ENCODE data around the gene TMIGD3.

Gene TMIGD3

DNA sequence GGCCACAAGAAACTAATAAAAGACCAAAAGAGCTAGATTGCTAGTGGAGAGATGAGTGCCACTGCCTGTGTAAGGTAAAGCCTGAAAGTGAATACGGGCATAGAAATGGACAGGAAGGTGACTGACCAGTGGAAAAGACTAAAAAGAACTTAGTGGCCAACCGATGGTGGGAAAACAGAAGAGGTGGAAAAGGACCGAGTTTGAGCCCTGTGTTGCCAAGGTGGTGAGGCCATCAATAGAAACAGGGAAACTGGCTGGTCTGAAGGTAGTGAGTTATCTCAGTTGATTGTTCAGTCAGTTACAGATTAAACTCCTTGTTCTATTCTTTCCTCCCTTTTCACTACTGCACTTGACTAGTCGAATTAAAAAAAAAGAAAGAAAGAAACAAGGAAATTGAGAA lies 56.9 kb downstream of the TMIGD3 start:
- DNase-seq = no peak

DNA sequence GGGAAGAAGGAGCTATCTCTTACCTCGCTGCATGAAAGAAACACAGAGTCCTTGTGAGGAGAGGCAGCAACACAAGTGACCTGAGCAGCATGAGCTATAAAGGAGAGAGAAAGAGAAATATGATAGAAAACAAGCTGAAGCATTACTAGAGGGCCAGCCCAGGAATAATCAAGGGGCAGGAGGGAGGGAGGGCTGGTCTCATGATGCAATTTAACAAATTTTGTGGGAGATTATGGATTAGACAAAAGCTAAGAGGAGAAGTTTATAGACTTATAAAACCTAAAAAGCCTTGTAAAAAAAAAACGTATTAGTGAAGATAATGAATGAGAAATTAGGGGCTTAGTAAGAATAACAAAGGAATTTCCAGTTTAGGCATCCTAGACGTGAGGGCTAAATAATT lies 59.4 kb downstream of the TMIGD3 start:
- DNase-seq = no peak

DNA sequence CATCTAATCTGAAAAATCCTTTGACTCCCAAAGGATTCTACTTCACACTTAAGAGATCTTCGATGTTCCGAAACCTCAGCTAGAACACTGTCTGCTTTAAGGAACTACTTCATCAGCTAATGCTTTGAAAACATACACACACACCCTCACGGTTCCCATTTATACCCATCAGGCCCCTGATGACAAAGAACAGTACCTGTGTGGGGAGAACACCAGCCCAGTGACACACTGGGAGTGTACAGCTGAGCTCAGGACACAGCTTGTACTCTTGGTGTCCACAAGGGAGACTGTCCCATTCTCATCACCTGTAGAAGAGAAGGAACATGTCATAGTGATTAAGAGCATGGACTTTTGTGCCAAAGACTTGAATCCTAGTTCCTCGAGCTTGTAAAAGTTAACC lies 61.0 kb downstream of the TMIGD3 start:
- DNase-seq = no peak

DNA sequence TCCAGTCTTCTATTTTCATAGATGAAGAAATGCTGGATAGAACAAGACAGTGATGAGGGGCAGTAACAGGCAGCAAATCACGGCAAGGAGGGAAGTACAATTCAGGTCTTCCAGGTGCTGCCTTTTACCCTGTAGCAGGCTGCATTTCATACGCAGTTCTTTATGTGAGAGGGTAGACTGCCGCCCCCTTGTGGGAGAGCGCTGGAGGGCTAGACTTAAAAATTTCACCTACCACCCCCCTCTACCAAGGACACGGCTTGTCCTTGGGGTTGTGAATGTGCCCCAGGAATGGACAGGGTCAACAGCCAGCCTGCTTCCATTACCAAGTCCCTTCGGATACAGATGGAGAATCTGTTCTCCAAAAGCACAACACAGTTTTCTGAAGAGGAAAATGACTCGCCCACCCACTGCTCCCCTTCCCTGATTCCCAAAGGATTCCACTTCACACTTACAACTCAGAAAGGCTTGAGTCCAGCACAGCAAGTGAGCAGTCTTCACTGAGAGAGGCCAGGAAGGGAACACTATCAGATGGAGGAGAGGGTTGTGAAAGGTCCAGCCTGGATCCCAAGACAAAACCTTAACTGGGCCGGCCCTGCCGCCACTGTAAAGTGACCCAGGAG lies 61.8 kb downstream of the TMIGD3 start:
- DNase-seq = no peak

DNA sequence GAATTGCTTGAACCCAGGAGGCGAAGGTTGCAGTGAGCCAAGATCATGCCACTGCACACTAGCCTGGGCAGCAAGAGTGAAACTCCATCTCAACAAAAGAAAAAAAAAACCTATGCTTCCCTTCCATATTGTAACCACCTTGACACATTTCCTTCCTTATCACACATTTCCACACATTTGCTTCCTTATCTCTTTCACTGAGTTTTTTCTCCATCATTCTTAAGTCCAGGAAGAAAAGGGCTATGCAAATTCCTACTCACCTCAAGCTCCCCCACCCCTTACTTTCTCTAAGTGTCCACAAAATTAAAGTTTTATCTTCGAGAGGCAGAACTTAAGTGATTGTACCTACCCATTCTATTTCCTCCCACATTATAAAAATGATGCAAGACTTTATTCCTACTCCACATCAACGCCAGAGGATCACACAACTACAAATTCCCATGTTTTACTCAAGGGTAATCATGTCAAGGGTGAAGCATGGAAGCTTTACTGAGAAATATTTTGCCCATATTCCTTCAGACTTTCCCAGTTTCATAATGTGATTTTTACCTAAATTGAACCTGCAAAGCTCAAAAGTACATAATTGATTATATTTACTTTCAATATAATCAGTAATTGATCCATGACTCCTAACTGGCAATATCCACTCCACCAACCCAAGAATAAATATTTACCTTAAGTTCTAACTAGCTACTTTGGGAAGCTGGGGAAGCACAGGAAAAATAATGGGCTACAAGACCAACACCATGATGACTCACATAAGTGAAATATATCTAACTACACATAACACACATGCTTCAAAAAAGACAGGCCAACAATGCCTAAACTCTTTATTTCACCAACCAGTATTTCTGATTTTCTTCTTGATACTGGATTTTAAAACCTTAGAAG lies 63.7 kb downstream of the TMIGD3 start:
- DNase-seq = no peak

DNA sequence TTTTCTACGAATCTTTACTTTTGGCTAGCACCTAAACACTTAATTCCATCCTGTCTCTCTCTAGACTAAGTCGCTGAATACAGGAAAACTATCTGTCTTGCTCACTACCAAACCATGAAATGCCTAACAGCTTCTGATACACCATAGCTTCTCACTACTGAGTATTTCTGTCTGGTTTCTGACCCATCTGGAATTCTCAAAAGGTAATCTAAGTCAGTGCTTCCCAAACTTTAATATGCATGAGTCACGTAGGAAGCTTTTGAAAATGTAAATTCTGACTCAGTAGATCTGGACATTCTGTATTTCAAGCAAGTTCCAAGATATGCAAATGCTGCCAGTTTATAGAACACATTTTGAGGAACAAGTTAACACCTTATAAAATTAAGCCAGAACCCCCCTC lies 66.7 kb downstream of the TMIGD3 start:
- no peak for DNase-seq
